B cell (primary cell): Measurements from ENCODE around the gene ITPR1.

Experiments used
- CTCF ChIP-seq: fragments of 200-600 bp; IDR thresholded peaks from one replicate; pipeline ENCODE4 v1.8.0; 2022; ENCODE audit warnings: antibody characterized with exemption, mild to moderate bottlenecking
- EZH2 ChIP-seq: IDR thresholded peaks from 2 replicates; pipeline ENCODE4 v1.6.1; 2012; ENCODE audit warnings: borderline replicate concordance, low read depth, mild to moderate bottlenecking, moderate library complexity, low read length; ENCODE audit not compliant: insufficient read depth, poor library complexity, severe bottlenecking

GRCh38 chr3:4564928-4565586 is 71.9 kb downstream of the ITPR1 start:
- TF ChIP-seq CTCF: no peak
- no peak for TF ChIP-seq EZH2
